PC-3 (cell line): Measurements from ENCODE around the gene MARK2.

Source experiments
- CTCF ChIP-seq: fragments of 300-600 bp; sonication (generic); conservative IDR thresholded peaks from 2 replicates; pipeline ENCODE4 v1.5.1; 2017; ENCODE audit warnings: antibody characterized with exemption, low read depth, mild to moderate bottlenecking, low read length
- EZH2 ChIP-seq: fragments of 300-600 bp; sonication (generic); IDR thresholded peaks from one replicate; pipeline ENCODE4 v1.6.1; 2017; ENCODE audit warnings: antibody characterized with exemption, mild to moderate bottlenecking, low read length; ENCODE audit not compliant: unreplicated experiment

DNA sequence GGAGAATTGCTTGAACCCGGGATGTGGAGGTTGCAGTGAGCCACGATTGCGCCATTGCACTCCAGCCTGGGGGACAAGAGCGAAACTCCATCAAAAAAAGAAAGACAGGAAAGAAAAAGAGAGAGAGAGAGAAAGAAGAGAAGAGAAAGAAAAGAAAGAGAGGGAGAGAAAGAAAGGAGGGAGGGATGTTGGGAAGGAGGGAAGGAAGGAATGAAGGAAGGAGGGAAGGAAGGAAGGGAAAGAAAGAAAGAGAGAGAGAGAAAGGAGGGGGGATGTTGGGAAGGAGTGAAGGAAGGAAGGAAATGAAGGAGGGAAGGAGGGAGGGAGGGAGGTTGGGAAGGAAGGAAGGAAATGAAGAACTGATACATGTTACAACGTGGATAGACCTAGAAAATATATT lies 38.0 kb upstream of the MARK2 start:
- TF ChIP-seq CTCF (no peak), EZH2 (no peak)
